HG03432 (cell line): ENCODE data around the gene PRIM2.
"Not testable (repeated sequence)": the region's sequence is repeated elsewhere in the genome, so short reads cannot be mapped to it uniquely, and the experiment has no call there.

Source experiments
- ATAC-seq: cut with Tn5 transposase; IDR thresholded peaks from one replicate; pipeline ENCODE4 v1.9.1; 2021; ENCODE audit warnings: mild to moderate bottlenecking, moderate library complexity; ENCODE audit not compliant: unreplicated experiment

The PRIM2 gene

GRCh38 chr6:57577023-57577422 is 259.6 kb downstream of the PRIM2 start:
- not testable (repeated sequence) for ATAC-seq

GRCh38 chr6:57579489-57579888 is 262.1 kb downstream of the PRIM2 start:
- ATAC-seq, result peak; percentile 70

GRCh38 chr6:57581586-57581985 is 264.2 kb downstream of the PRIM2 start:
- not testable (repeated sequence) for ATAC-seq

GRCh38 chr6:57601105-57601504 is 283.7 kb downstream of the PRIM2 start:
- not testable (repeated sequence) for ATAC-seq

- not testable (repeated sequence) for ATAC-seq
Measured at GRCh38 chr6:57605303-57605702, 287.9 kb downstream of the PRIM2 start.

GRCh38 chr6:57606331-57606730 is 288.9 kb downstream of the PRIM2 start:
- not testable (repeated sequence) for ATAC-seq

- ATAC-seq, result not testable (repeated sequence)
Measured at GRCh38 chr6:57610612-57611011, 293.2 kb downstream of the PRIM2 start.

GRCh38 chr6:57618959-57619358 is 301.5 kb downstream of the PRIM2 start:
- not testable (repeated sequence) for ATAC-seq

- ATAC-seq, result not testable (repeated sequence)
Measured at GRCh38 chr6:57631773-57632172, 314.3 kb downstream of the PRIM2 start.

- ATAC-seq, result not testable (repeated sequence)
Measured at GRCh38 chr6:57658526-57658925, 341.1 kb downstream of the PRIM2 start.

- ATAC-seq, result not testable (repeated sequence)
Measured at GRCh38 chr6:57659794-57660193, 342.4 kb downstream of the PRIM2 start.

- ATAC-seq, result peak; percentile 75
Measured at GRCh38 chr6:57660940-57661339, 343.5 kb downstream of the PRIM2 start.

- not testable (repeated sequence) for ATAC-seq
Measured at GRCh38 chr6:57668108-57668507, 350.7 kb downstream of the PRIM2 start.

GRCh38 chr6:57671237-57671636 is 353.8 kb downstream of the PRIM2 start:
- ATAC-seq, result not testable (repeated sequence)

- ATAC-seq, result peak; percentile 61
Measured at GRCh38 chr6:57671937-57672627, 354.7 kb downstream of the PRIM2 start.

GRCh38 chr6:57673281-57673680 is 355.9 kb downstream of the PRIM2 start:
- ATAC-seq, result not testable (repeated sequence)

- ATAC-seq, result not testable (repeated sequence)
Measured at GRCh38 chr6:57675386-57675785, 358.0 kb downstream of the PRIM2 start.

- not testable (repeated sequence) for ATAC-seq
Measured at GRCh38 chr6:57696382-57696781, 379.0 kb downstream of the PRIM2 start.
